HK-2 (cell line): ENCODE results near the gene ADD2.

Experiments
- DNase-seq: peaks from one replicate; pipeline ENCODE4 v3.0.0-alpha.2; 2018; ENCODE audit not compliant: unreplicated experiment

Gene ADD2

GRCh38 chr2:70719231-70719630, 48.8 kb downstream of the ADD2 start:
- no peak for DNase-seq

- DNase-seq = no peak
Measured at GRCh38 chr2:70718736-70719135, 49.3 kb downstream of the ADD2 start.

GRCh38 chr2:70718241-70718640, 49.8 kb downstream of the ADD2 start:
- DNase-seq = no peak

- no peak for DNase-seq
Measured at GRCh38 chr2:70717431-70718038, 50.5 kb downstream of the ADD2 start.

- no peak for DNase-seq
Measured at GRCh38 chr2:70716951-70717350, 51.0 kb downstream of the ADD2 start.

GRCh38 chr2:70716131-70716743, 51.8 kb downstream of the ADD2 start:
- no peak for DNase-seq

GRCh38 chr2:70715071-70715985, 52.7 kb downstream of the ADD2 start:
- DNase-seq = no peak

GRCh38 chr2:70714141-70714905, 53.7 kb downstream of the ADD2 start:
- DNase-seq = no peak

- DNase-seq = no peak
Measured at GRCh38 chr2:70712916-70713315, 55.1 kb downstream of the ADD2 start.

GRCh38 chr2:70711191-70711590, 56.8 kb downstream of the ADD2 start:
- no peak for DNase-seq

- DNase-seq = no peak
Measured at GRCh38 chr2:70710038-70710690, 57.8 kb downstream of the ADD2 start.

- DNase-seq = no peak
Measured at GRCh38 chr2:70709275-70710037, 58.5 kb downstream of the ADD2 start.

- no peak for DNase-seq
Measured at GRCh38 chr2:70708376-70709199, 59.4 kb downstream of the ADD2 start.

- no peak for DNase-seq
Measured at GRCh38 chr2:70707706-70708105, 60.3 kb downstream of the ADD2 start.

- no peak for DNase-seq
Measured at GRCh38 chr2:70706026-70706795, 61.8 kb downstream of the ADD2 start.

GRCh38 chr2:70705160-70705850, 62.7 kb downstream of the ADD2 start:
- DNase-seq = no peak

- DNase-seq = no peak
Measured at GRCh38 chr2:70703900-70704549, 64.0 kb downstream of the ADD2 start.
